HL-60 (cell line): ENCODE data around the gene AFF3.

Experiments used
- DNase-seq, 2 experiments: peaks; one replicate each; pipeline ENCODE4 v3.0.0-alpha.2; 2010 to 2020; ENCODE audit warnings: low read depth in 1 of 2, low spot score in 1 of 2
- H3K27ac ChIP-seq: fragments of 250-450 bp; sonication (Bioruptor Pico); replicated peaks from 2 replicates; pipeline ENCODE4 v1.5.1; 2020; ENCODE audit warnings: mild to moderate bottlenecking, moderate library complexity
- H3K27me3 ChIP-seq: fragments of 250-450 bp; sonication (Bioruptor Pico); 2 replicates; pipeline ENCODE4 v1.5.1; 2021; ENCODE audit warnings: mild to moderate bottlenecking, moderate library complexity; ENCODE audit not compliant: insufficient read depth, poor library complexity, severe bottlenecking
- H3K4me3 ChIP-seq: replicated peaks from 2 replicates; pipeline ENCODE4 v1.5.1; 2011; ENCODE audit warnings: mild to moderate bottlenecking, control low read depth, low read length; ENCODE audit not compliant: insufficient read depth
- CTCF ChIP-seq: IDR thresholded peaks from one replicate; pipeline ENCODE4 v1.5.1; 2011; ENCODE audit warnings: low read length, control low read depth, inconsistent platforms; ENCODE audit not compliant: insufficient read depth
- GABPA ChIP-seq: IDR thresholded peaks from 2 replicates; pipeline ENCODE4 v1.6.1; 2012; ENCODE audit warnings: low read depth
- POLR2AphosphoS5 ChIP-seq: IDR thresholded peaks from 2 replicates; pipeline ENCODE4 v1.6.1; 2012; ENCODE audit warnings: low read depth
- REST ChIP-seq: IDR thresholded peaks from 2 replicates; pipeline ENCODE4 v1.6.1; 2012; ENCODE audit warnings: low read depth; ENCODE audit not compliant: insufficient replicate concordance
- SPI1 ChIP-seq: IDR thresholded peaks from 2 replicates; pipeline ENCODE4 v1.6.1; 2012; ENCODE audit warnings: low read depth, mild to moderate bottlenecking, borderline replicate concordance

The AFF3 gene

GRCh38 chr2:100130595-100131391 lies 11.6 kb downstream of the AFF3 start:
- TF ChIP-seq GABPA: no peak
- no peaks in the 10 kb centered on the region for H3K27me3 ChIP-seq
- H3K4me3 ChIP-seq: no peak overlapping the region
- DNase-seq: no peak
- no peak overlapping the region for H3K27ac ChIP-seq

GRCh38 chr2:100126897-100127401 lies 15.4 kb downstream of the AFF3 start:
- H3K27ac ChIP-seq: no peak overlapping the region
- no peak for DNase-seq
- H3K4me3 ChIP-seq: no peak overlapping the region
- no peak for TF ChIP-seq SPI1
- no peak for TF ChIP-seq REST
- TF ChIP-seq GABPA: no peak
- no peak for TF ChIP-seq POLR2AphosphoS5
- no peak for TF ChIP-seq CTCF
- H3K27me3 ChIP-seq: no peaks in the 10 kb centered on the region

GRCh38 chr2:100126201-100126600 lies 16.2 kb downstream of the AFF3 start:
- H3K27ac ChIP-seq: no peak overlapping the region
- no peak for DNase-seq
- TF ChIP-seq REST (no peak), POLR2AphosphoS5 (no peak), SPI1 (no peak)
- no peak overlapping the region for H3K4me3 ChIP-seq
- no peaks in the 10 kb centered on the region for H3K27me3 ChIP-seq

GRCh38 chr2:100125626-100126025 lies 16.8 kb downstream of the AFF3 start:
- no peaks in the 10 kb centered on the region for H3K27me3 ChIP-seq
- TF ChIP-seq CTCF: no peak
- no peak for TF ChIP-seq REST
- no peak for TF ChIP-seq GABPA
- no peak for TF ChIP-seq POLR2AphosphoS5
- no peak for TF ChIP-seq SPI1
- no peak overlapping the region for H3K4me3 ChIP-seq
- DNase-seq: no peak
- H3K27ac ChIP-seq: no peak overlapping the region
